MM.1S (cell line): ENCODE measurements around the gene KIAA1958.

ENCODE experiments used
- EZH2 ChIP-seq: fragments of 300-600 bp; sonication (generic); optimal IDR thresholded peaks from 2 replicates; pipeline ENCODE3; 2017; ENCODE audit warnings: low read depth, mild to moderate bottlenecking, antibody characterized with exemption, low read length, mixed read lengths
- TF ChIP-seq, protein P1 (sequence below): fragments of 300-600 bp; sonication (generic); IDR thresholded peaks from 2 replicates; pipeline ENCODE4 v1.5.1; 2016; ENCODE audit warnings: antibody characterized with exemption, low read length, mixed read lengths

DNA sequence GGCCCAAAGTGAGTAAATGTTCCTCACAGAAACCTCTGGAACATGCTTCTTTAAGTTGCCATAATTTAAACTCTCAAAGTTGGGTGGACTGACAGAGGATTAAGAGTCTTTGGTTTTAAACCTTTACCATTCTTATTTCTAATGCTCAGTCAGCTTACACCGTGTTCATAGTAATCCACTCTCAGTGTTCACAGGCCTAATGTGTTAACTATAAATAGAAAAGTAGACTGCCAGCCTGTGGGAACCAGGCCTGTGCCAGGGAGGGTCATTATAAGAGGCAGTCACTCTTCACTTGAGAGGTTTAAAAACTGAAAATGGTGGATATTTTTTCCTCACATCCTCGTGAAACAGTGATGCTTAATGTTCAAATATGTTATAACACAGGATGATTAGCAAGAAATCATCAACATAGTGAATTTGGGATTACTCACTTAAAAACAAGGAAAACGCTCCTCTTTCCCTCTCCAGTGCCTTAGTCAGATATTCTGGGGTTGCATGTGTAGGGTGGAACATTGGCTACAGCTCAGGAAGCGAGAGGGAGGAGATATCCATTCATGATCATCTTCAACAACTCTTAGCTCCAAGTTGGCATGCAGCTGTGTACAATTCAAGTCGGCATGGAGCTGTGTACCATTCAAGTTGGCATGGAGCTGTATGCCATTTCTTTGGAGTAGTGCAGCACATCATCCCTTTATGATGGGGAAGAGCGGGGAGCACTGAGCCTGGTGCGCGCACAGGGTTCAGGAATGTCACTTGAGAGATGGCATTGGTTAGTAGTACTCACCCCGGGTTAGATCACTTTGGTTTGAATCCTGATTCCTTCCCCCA is 65.8 kb downstream of the KIAA1958 start:
- TF ChIP-seq, protein P1, sequence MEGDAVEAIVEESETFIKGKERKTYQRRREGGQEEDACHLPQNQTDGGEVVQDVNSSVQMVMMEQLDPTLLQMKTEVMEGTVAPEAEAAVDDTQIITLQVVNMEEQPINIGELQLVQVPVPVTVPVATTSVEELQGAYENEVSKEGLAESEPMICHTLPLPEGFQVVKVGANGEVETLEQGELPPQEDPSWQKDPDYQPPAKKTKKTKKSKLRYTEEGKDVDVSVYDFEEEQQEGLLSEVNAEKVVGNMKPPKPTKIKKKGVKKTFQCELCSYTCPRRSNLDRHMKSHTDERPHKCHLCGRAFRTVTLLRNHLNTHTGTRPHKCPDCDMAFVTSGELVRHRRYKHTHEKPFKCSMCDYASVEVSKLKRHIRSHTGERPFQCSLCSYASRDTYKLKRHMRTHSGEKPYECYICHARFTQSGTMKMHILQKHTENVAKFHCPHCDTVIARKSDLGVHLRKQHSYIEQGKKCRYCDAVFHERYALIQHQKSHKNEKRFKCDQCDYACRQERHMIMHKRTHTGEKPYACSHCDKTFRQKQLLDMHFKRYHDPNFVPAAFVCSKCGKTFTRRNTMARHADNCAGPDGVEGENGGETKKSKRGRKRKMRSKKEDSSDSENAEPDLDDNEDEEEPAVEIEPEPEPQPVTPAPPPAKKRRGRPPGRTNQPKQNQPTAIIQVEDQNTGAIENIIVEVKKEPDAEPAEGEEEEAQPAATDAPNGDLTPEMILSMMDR, result no peak
- TF ChIP-seq EZH2, result no peak
